Anterior cingulate cortex (tissue), 58 donors: ENCODE measurements around the gene AOPEP.

Source experiments
- DNase-seq, 58 donors: peaks; one replicate each; lab custom pipeline; 2025; lab: John Stamatoyannopoulos, UW

AOPEP gene

DNA sequence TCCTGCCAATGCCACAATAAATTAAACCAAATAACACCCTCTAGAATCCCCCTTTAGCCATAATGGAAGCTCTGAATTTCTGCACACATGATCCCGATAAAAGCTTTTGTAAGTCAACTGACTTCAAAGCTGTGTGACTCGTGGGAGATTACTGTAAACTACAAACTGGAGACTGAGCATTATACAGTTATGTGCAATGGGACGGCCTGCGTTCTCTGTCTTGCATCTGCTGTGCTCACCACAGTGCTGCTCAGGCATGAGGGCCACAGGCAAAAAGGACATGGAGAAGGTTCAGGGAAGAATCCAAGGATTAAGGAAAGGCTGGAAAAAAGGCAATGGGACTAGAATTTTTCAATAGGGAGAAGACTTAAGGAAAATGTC, 406.8 kb downstream of the AOPEP start:
- no peak for DNase-seq

DNA sequence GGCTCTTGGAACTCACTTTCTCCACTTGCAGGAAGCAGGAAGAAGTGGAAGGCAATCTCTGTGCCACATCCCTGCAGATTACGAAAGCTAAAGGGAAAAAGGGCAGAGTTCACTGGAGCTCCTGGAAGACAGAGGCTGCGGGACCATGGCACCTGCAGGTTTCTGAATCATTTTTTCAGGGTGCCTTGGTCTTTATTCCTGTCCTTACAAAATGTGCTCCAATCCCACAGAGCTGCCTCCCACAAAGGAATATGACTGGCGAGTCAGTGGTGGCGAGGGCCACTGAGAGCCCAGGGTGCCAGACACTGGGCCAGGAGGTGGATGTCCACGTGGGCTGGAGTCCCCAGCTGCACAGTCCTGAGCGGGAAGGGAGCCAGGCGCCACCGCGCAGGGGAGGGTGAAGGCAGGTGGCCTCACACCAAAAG, 408.0 kb downstream of the AOPEP start:
- no peak for DNase-seq

DNA sequence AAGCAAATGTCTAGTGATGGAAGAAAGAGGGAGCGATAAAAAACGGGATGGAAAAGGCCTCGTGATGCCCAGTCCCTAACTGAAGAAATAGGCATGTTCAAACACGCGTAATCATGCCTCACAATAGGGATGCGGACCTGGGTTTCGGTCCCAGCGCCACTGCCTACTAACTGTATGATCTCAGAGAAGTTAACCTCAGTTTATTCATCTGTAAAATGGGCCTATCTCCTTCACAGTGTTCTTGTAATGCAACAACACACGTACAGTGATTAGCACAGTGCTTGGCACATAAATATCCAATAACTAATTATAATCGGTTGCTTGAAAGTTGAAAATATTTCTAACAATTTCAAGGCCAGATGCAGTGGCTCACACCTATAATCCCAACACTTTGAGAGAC, 409.3 kb downstream of the AOPEP start:
- DNase-seq, result no peak
